Putamen (tissue), 1 donor: ENCODE results near the gene PKP4.
"Not testable (repeated sequence)": the region's sequence is repeated elsewhere in the genome, so short reads cannot be mapped to it uniquely, and the experiment has no call there.

Experiments used
- DNase-seq: peaks from one replicate; pipeline ENCODE4 v3.0.0-alpha.2; 2016; ENCODE audit warnings: low spot score

The PKP4 gene

DNA sequence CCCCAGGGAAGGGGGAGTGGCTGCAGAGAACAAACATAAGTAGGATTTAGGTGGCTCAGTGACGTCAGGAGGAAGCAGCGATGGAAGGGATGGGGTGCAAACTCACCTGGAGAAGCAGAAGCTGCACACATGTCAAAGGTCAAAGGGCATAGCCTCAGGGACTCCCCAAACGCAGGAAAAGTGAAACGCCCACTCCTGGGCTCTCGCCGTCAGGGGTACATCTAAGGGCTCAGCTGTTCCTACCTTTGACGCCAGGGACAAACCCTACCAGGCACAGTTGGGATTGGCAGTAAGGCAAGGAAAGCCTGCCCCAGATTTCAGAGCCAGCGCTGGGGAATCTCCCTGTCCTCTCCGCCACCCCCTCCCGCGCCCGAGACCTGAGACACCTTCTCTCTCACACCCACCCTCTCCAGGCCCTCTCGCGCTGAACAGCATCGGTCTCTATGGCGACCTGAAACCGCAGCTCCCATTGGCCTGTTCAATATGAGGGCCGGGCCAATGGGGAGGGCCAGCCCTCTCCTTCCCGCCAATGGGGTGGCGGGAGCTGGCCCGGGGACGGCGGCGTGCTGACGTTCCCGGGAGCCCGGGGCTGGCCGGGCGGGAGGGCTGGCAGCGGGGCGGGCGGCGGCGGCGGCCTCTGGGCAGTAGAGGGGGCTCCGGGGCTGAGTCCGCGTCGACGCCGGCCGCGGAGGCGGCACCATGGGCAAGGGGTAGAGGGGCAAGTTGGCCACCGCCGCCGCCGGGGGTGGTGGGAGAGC is at the start of gene PKP4, which contains the start of gene CCDC148:
Gene PKP4 (plus strand): TSS at position 644 of the 758 bp plus-strand sequence. CDS start 76,233 bp downstream, outside the sequence.
Gene CCDC148 (minus strand): TSS at position 445 of the 758 bp plus-strand sequence. CDS start 314 bp downstream, at position 131.
- DNase-seq = peak; percentile 95

- DNase-seq = no peak
Measured at GRCh38 chr2:158407031-158407430, 49.7 kb upstream of the PKP4 start.

DNA sequence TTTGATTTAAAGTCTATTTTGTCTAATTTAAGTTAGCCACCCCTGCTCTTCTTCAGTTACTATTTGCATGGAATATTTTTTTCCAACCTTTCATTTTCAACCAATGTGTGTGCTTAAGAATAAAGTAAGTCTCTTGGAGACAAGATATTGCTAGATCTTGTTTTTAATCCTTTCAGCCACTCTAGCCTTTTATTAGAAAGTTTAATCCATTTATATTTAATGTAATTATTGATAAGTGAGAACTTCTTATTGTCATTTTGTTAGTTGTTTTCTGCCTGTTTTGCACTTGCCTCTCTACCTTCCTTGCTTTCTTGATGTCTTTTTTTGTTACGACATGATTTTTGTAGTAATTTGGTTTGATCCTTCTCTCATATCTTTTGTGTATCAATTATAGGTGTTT is 46.6 kb upstream of the PKP4 start:
- no peak for DNase-seq

DNA sequence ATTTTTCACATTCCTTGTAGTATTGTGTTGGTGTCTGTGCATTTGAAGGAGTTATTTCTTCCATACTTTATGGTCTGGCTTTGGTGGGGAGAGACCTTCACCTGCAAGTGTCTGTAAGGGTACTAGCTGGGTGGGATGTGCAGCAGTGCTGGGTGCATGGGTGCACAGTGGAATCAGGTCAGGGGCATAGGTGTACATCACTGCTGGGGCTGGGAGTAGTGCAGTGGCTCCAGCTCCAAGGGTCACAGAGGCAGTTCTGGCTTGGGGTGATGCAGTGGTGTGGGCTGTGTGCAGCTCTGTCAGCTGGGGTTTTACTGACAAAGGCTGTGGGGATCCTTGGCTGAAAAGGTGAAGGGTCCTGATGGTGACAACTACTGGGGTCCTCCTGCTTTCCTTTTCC is 45.0 kb upstream of the PKP4 start:
- DNase-seq = no peak

- DNase-seq = no peak
Measured at GRCh38 chr2:158412206-158412605, 44.5 kb upstream of the PKP4 start.

- DNase-seq = no peak
Measured at GRCh38 chr2:158413581-158413980, 43.2 kb upstream of the PKP4 start.

- no peak for DNase-seq
Measured at GRCh38 chr2:158414538-158414937, 42.2 kb upstream of the PKP4 start.

DNA sequence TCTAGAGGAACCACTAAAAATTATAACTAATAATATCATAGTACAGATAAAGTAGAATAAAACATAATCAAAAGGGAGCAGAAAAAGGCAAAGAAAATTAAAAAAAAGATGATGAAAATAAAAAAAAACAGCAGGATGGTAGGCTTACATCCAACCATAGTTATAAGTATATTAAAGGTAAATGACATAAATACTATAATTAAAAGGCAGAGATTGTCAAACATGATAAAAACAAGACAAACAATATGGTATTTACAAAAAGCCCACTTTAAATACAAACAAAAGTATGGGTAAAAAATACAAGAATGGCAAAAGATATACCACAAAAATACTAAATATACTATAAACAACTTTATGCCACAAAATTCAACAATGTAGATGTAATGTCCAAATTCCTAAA is 24.6 kb upstream of the PKP4 start:
- no peak for DNase-seq

- not testable (repeated sequence) for DNase-seq
Measured at GRCh38 chr2:158433716-158434115, 23.0 kb upstream of the PKP4 start.

DNA sequence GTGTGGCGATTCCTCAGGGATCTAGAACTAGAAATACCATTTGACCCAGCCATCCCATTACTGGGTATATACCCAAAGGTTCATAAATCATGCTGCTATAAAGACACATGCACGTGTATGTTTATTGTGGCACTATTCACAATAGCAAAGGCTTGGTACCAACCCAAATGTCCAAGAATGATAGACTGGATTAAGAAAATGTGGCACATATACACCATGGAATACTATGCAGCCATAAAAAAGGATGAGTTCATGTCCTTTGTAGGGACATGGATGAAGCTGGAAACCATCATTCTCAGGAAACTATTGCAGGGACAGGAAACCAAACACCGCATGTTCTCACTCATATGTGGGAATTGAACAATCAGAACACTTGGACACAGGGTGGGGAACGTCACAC is 17.7 kb upstream of the PKP4 start:
- not testable (repeated sequence) for DNase-seq

DNA sequence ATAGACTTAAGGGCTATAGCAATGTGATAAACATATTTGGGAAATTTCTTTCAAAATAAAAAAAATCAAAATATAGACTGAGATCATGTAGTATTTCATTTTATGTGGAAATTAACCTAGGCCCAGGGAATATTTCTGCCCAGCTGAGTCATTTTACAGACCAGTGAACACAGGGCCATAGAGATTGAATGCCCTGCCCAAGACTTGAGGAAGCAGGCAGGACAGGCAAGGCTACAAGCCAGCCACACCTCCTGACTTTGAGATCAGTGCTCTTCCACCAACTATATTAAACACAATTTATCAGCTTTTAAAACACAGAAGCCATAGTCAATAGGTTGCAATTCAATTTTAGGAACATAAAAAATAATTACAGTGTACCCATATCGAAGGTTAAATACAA is 13.1 kb upstream of the PKP4 start:
- no peak for DNase-seq

- peak; percentile 67 for DNase-seq
Measured at GRCh38 chr2:158457092-158457825, 507 bp downstream of the PKP4 start.

- DNase-seq = peak; percentile 63
Measured at GRCh38 chr2:158457826-158458616, 1.3 kb downstream of the PKP4 start.

- peak; percentile 71 for DNase-seq
Measured at GRCh38 chr2:158458617-158458920, 1.8 kb downstream of the PKP4 start.

- peak; percentile 26 for DNase-seq
Measured at GRCh38 chr2:158459161-158460003, 2.6 kb downstream of the PKP4 start.

DNA sequence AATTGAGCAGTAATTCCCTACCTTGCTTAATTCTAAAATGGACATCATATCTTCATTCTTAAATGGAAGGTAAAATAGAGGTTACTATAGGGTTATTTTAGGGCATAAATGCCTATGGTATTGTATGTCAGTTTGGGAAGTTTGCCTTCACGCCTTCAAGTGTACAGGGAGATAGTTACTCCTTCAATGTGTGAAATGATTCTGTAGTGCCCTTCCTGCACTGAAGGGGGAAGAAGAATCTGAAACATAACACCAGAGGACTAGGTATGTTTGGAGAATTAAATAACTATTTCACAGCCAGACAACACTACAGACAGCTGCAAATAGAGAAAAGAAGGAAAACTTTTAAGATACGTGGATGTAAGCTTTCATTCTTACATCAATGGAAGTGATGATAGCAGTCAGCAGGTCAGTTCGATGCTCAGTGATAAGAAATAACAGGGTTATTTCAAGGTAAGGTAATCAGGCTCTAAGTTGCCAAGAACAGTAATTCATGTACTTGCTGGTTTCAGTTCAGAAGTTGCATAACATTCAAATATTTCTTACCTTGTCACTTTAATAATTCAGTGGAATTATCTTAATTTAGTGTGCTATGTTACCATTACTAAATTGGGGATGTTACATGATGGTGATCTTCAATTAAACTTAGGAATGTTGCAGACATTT is 4.0 kb downstream of the PKP4 start:
- no peak for DNase-seq

DNA sequence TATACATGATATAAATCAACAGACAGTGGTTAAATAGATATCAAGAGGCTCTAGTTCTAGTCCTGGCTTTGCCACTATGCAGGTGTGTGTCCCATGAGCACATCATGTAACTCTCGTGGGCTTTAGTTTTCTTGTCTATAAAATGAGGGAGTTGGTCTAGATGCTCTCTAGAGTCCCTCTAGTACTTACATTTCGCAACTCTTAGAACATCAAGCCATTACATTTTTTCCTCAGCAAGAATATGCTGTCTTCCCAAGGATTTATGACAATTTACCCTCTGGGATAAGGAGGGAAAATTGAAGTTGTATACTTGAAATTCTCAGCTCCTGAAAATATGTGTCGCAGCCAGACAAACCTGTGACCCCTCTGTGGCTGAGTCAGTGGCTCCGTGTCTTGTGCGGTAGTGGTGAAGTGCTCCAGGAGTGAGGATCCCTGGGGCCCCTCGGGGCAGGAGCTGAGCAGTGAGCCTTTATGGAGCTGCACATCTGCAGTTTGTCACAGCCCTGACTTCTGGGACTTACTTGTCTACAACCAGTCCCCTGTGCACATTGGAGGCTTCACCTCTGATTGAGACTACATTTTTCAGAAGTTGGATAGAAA is 6.8 kb downstream of the PKP4 start:
- no peak for DNase-seq

DNA sequence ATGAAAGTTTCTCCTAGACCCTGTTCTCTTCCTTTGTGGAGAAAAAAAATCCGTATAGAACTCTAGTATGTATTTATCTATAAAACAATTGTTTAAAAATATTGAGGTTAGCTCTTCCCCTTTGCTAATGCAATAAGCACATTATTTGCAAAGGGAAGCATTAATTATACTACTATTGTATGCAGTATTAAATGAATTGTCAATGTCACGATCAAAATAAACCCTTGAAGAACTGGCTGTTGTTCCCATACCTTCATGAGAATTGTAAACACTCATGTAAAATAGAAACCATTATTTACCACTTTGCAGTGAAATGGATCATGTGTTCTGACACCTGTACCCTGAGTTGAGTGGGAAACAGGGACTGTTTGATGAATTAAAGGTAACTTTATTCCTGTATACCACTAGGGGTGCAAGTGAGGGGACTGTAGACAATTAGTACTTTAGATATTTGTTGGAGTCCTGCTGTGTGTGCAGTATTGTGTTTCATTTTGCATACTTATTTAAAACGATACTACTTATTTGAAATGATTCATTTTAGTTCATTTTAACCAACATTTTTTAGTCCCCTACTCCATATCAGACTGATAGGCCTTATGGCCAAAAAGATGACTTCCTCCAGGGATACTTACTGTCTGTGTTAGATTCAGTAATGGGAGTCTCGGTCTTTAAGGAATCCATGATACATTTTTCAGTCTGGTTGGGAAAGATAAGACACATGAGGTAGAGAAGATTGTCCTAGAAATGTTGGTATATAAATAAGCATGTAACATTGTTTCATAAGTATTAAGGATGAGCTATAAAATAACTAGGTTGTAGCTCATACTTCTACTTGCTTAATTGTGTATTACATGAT is 7.9 kb downstream of the PKP4 start:
- no peak for DNase-seq

GRCh38 chr2:158467248-158467647 is 10.5 kb downstream of the PKP4 start:
- no peak for DNase-seq

GRCh38 chr2:158472829-158473228 is 16.1 kb downstream of the PKP4 start:
- DNase-seq = not testable (repeated sequence)
